Limb (tissue), 2 donors: ENCODE measurements around the gene SLC7A11.
"Not testable (repeated sequence)": the region's sequence is repeated elsewhere in the genome, so short reads cannot be mapped to it uniquely, and the experiment has no call there.

ENCODE experiments used
- DNase-seq, 2 donors: peaks; one replicate each; pipeline ENCODE4 v3.0.0-alpha.2; 2016; ENCODE audit errors: extremely low spot score in 2 of 2

The SLC7A11 gene

DNA sequence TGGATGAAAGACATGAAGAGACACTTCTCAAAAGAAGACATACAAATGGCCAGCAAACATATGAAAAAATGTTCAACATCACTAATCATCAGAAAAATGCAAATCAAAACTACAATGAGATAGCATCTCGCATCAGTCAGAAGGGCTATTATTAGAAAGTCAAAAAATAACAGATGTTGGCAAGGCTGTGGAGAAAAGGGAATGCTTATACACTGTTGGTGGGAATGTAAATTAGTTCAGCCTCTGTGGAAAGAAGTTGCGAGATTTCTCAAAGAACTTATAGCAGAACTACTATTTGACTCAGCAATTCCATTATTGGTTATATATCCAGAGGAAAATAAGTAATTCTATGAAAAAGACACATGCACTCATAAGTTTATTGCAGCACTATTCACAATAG is 31.6 kb downstream of the SLC7A11 start:
- DNase-seq, result not testable (repeated sequence)

DNA sequence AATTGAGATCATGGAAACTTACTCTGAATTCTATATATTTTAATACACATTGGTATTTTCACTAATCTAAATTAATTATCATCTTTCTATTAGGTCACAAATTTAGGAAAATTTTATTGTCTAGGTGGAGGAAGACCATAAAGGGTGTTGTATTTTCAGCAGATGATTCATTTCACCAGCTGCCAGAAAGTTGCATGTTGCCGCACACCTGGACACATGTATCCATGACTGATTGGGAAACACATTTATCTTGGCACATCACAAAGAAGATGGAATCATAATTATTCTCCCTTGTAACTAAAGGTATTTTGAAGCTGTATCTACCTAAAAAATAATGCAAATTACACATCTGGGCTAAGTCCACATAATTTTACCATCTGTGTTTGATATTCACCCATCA is 33.1 kb downstream of the SLC7A11 start:
- no peak for DNase-seq

DNA sequence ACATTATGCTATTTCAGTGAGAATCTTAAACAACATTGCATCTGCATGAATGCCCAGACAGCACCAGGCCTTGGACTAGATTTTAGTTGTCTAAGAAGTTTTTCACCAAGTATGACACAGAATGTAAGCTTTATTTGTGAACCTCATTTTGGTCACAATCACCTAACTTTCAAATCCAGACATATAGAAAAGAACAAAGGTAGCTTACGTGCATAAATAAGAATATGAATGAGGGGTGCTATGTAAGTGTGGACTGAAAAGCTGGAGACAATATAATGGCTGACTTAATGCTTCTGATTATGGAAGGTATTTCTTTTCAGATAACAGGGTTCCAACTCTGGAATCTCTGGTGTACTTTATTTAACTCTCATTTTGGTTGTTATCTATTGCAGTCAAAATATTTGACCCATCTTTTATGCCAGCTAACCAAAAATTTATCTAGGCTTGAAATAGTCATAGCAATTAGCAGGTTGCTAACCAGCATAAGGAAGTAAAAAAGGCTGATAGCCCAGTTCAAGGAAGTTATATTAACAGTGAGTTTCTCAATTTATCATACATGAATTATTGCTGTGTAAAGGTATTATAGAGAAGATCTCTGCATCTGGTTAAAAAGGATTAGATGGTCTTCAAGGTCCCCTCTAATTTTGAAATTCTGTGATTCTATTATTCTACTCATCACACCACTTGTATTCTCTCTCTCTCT is 36.5 kb downstream of the SLC7A11 start:
- DNase-seq, result no peak

DNA sequence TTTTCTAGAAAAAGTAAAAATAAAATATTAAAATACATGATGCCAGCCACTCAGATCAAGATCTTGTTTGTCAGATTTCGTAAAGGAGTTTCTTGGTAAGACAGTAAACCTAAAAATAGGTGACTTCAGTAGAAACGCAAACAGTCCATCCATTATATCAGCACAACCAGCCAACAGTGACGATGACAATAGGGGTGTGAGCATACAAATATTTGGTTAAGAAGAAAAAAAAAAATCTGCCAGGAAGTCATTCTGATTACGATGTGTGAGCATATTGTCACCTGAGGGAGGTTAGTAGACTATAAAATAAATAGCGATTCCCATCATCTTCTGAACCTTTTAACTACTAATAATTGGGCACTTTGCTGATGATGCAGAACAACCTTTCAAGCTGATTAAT is 37.6 kb downstream of the SLC7A11 start:
- no peak for DNase-seq

DNA sequence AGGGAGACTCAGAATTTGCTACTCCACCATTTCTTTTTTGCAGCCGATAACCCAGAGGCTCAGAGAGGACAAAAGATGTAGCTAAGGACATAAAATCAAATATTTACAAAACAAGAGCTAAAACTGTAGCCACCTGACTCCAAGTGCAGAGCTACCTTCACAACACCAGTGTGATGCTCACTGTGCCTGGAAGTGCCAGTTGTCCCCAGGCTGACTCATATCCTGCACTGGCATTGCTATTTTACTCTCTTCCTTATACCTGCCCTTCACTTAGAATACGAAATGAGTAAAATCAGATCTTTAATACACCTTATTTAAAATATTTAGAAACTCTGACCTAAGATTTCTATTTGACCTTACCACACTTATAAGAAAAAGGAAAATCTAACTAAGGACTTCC is 39.5 kb downstream of the SLC7A11 start:
- DNase-seq, result no peak

DNA sequence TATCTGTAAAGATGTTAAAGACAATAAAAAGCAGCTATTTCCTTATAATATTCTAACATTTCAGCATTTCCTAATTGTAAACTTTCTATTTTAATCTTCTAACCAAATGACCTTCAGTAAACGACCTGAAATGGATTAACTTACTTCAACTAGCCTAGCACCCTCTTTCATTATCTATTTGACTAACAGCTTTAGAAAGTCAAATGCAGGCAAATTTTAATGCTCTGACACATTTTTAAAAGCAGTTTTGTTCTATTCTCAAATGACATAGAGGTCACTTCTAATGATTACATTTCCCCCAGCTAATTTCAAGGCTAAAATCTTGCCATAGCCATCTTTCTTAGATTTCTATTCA is 41.9 kb downstream of the SLC7A11 start:
- DNase-seq, result no peak

DNA sequence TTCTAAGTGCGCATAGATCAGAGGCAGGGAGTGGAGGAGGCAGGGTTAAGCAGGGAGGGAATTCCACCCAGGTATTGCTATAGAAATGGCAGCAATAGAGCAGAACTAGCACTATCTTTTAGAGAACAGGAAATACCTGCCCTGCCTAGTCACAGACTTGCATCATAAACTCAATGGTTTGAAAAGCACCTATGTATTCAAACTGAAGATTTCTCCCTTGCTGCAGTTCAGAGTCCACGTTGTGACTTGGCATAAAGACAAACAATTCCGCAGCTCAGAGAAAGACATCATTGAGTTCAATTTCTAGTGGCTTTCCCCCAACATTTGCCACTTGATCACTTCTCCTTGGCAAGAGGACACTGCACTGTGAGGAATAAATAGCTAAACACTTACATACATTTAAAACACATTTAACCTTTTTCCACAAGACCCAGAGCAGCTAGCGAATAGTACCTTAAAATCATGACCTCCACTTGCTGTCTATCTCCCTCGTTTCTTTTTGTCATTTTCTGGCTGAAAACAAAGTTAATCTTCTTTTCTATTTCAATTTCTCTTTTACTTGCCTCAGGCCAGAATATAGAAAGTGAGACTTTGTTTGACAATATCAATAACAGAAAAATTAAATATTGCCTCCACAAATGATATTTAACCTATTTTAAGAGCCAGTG is 42.4 kb downstream of the SLC7A11 start:
- DNase-seq, result peak in 1 of 2 donors; percentile 22

DNA sequence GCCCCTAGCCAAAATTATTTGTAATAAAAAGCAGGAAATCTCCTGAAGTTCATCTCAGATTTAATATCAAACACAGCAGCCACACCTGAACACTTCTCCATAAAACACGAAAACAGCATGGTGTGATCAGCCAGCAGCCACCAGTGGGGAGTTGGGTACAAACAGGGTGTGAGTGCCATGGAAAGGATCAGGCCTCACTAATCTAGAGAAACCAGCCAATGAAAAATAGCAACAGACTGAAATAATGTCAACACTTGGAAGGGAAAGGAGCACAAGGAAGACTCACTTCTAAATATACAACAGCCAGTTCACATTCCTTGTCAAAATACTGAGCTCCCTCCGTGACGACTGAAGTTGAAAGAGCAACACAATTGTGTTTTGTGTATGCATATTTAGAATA is 46.0 kb downstream of the SLC7A11 start:
- no peak for DNase-seq

DNA sequence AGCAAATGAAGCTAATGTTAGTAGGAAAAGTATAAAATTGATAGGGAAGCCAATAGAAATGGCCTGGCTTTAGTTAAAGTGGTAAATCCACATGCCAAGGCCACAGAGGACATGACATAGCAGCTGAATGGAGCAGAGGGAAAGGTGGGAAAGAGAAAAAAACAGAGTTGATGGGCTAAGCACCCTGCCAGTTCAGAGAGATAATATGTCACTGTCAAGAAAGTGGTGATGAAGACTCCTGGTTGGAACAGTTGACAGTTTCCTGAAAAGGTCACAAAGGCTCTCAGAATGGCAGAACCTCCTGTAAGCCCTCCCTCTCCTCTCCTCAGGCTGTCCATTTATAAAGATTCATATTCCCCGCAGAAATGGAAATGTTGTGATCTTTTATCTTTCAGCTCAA is 48.2 kb downstream of the SLC7A11 start:
- no peak for DNase-seq

DNA sequence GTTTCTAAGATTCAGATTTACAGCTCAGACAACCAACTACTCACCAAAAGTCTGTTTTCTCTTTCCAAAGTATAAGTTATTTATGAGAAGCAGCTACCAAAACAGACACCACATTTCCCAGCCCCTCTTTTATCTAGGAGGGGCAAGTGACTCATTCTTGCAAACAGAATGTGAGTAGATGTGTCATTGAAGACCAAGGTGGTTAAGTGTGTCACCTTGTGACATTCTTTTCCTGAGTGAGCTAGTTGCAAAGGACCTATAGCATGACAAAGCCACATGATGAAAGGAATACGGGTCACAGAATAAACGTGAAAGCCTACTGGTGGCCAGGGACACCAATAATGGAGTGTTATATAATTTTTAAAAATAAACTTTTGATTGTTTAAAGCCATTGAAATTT is 50.0 kb downstream of the SLC7A11 start:
- no peak for DNase-seq

DNA sequence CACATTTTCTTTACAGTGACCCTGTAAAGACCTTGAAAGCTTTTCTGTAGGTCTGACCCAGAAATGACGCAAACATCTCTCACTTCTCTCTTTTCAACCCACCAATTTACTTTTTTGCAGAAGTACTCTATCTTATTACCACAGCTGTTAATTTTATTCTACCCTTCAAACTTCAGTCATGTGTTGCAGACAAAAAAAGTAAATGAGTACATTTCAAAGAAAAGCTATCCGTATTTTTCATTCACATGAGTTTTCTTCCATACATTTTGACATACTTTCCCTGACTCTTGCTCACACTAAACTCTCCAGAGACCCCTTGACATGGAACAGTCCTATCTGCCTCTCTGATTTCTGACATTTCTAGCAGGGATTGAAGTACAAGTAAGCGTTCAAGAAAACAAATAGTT is 51.7 kb downstream of the SLC7A11 start:
- DNase-seq, result no peak

DNA sequence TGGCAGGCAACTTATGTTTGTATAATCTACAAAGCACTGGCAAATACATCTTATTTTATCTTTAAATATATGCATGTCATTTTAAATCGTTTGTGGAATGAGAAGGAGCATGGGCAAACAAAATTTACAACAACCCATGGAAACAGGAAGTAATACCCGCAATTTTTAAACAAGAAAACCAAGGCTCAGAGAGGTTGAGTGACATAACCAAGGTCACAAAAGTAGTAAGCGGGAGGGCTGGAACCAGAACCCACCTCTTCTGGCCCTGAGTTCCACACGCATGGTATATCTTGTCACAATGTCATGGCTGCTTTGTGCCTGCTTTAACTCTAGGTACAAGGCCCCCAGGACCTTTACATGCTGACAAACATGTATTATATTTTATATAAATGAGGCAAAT is 52.9 kb downstream of the SLC7A11 start:
- DNase-seq, result no peak

DNA sequence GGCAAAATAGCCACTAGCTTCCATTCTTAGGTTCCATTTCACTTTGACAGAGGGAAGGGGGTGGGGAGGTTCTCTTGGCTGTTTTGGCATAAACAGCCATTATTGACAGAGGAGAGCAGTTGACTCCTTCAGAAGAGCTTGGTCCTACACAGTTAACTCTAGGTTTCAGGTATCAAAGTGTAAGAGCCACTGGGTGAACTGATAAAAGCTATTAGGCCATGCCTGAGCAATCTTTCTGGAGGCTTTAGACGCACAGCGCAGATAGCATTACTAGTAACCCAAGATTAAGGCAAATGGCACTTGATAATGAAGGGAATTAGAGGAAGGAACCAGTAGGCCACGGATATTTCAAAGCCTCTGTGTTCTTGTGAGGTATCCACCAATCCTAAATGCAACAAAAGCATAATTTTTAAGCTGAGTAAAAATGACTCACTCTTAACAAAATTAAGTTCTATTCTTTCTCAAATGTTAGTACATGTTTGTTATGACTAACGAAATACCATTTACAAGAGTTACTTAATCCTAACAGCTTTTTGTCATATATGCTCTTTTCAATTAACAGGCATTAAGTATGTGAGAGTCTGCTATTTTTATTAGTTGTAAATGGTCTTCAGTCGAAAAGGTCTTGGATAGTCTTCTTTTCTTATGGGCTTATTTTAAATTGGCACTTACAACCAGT is 53.6 kb downstream of the SLC7A11 start:
- no peak for DNase-seq

DNA sequence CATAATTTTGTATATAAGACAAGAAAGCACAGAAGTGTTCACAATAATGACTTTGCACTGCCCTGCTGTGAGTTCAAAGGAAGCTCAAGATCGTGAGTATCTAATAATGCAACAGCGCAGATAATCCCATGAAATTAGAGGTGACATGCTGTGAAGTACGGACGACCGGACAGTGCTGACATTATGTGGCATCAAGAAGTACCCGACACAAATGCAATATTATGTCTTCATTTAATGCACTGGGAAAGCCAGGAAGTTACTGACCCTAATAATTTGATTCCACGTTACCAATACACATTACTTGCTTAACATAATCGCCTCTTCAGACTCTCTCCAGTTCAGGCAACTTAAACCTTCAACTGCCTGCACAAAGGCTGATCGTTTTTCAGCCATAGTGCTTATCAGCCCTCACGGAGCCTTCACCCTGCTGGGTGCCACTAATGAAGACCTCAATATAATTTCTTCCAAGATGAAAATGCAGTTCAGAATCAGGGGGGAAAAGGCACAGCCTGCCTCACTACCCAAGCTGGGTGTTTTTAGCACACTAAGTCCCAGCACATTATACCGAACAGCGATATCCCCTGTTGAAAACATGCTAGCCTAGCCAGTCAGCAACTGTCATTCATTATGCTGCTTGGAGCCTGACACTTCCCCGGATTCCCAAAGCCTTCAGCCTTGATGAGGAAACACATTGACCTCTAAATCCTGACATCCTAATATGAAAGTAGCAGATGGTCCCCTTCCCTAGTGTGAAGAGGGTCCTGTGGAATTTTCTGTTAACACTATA is 56.1 kb downstream of the SLC7A11 start:
- DNase-seq, result no peak

DNA sequence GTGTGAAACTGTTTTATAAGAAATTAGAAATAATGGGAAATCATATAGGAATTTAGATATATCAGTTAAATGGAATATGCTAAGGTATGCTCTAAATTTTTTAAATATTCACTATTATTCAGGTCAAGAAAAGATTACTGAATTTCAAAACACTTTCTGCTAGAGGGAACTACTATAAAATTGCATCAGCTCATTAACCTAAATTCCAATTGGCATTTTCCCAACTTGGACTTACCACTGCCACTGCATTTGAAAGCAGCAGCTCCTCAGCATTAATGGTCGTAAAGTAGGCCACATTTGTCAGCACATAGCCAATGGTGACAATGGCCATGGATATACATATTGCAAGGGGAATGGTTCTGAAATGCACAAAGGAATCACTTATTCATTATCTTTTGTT is 57.3 kb downstream of the SLC7A11 start:
- no peak for DNase-seq

DNA sequence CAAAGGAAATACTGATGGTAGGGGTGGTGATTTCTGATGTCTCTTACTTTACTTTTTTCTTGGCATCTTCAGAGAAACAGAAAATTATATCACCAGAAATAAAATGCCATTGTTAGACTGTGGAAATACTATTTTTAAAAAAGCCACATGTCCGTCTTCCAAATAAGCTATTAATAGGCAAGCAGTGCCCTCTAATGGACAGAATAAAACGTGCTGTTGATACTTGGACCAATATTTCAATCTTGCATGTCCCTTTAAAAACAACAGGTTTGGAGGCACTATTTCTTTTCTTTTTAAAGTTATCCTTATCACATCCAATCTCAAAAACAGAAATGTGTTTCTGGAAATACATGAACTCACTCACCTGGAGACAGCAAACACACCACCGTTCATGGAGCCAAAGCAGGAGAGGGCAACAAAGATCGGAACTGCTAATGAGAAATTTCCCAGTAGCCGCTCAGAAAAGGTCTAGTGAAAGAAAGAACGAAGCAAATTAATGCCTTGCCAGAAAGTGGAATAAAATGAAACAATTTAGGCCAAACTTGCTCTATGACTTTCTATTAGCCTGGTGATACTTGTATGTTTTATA is 59.2 kb downstream of the SLC7A11 start:
- peak in 1 of 2 donors; percentile 84 for DNase-seq

DNA sequence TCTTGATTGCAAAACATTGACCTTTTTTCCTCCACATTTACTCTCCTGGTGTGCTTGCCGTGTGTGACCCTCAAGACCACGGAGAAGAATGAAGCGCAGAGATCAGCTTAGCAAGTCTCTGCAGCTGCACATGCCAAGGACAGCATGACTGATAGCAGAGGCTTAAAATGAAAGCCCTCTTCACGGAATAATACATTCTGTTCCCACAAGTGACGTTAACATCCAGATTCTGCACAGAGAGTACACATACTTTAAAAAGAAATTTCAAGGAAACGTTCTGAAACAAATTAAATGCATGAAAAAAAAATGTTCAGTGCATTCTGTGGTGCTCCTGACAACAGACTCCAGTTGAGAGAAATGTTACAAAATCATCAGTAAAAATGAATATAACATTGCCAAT is 60.9 kb downstream of the SLC7A11 start:
- peak; percentile 37 to 78 for DNase-seq

DNA sequence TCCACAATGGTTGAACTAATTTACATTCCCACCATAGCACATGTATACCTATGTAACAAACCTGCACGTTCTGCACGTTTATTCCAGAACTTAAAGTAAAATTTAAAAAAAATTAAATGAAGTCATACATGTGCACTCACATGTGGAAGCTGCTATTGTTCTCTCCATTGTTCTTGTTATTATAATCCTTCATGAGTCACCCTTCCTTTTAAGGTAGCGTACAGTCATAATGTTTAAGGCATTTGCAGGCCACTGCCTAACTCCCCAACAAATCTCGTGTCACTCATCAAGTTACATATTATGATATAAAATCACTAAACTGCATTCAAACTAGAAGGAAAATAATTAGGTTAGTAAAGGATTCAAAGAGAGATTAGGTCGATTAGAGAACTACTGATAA is 63.6 kb downstream of the SLC7A11 start:
- DNase-seq, result no peak

DNA sequence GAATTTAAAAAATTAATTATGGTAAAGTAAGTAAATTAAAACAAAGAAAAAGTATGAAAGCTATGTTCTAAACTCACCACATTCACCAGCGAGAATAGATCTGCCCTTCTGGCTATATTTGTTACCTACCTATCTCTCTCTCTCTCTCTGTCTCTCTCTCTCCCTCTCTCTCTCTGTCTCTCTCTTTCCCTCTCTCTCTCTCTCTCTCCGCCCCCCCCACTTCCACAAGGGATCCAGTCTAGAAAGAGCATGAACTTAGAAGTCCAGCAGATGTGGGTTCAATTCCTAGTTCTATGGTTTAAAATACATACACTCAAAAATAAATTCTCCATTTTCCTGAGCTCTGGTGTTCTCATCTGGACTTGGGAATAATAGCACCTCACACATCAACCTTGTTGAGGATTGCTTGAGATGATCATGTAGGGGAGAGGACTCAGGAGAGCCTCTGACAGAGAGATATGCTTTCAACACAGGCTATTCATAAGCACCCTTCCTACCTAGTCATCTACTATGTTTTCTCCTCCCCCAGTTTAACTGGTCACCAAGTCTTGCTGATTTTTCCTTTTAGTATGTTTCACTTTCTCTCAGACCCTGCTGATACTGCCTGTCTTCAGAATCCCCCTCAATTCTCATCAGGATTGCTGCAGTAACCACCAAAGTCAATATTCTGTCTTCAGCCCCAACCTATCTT is 64.7 kb downstream of the SLC7A11 start:
- no peak for DNase-seq

DNA sequence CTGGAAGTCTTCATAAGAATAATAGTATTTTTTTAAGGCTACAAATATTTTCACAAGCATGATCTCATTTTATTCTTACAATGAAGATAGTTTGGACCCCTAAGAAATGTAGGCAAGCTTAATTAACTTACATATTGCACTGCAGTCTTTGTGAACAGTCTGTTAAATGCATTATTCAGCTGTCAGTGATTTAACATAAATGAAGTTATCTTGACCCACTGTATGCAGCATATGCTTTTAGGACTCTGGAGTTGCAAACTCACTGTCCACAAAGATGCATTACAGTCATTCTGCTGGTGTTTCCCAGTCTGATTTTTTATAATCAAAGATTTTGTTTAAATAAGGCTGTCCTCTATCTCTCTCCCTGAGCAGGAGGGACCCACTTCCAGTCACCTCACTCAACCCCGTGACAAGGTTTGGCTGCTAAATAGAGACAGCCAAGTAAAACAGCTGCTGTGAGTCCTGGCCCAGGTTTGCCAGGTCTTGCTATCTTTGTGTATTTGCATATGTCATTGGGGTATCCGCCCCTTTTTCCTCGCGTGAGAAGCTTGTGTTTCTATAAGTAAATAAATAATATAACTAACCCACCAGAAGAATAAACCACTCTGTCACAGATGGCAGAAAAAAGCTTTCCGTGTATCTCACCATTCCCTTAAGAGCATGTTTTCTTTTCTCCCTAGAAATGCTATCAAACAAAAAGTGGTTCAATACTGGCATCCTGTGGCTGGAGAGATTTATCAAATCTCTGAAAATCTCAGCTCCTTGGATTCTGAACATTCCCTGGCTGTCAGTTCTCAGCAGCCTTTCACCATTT is 67.0 kb downstream of the SLC7A11 start:
- peak in 1 of 2 donors; percentile 67 for DNase-seq
